H9 (cell line): ENCODE measurements around the gene HSH2D. TPM values are rescaled to one million over a fixed set of nuclear protein-coding genes. Genes with fewer than 3 reads are reported as not detected.

Experiments
- DNase-seq: peaks from one replicate; pipeline ENCODE4 v3.0.0-alpha.2; 2017
- H2AFZ ChIP-seq: one replicate; pipeline ENCODE4 v1.6.1; 2013; ENCODE audit warnings: mild to moderate bottlenecking, low read length, control low read depth, moderate library complexity
- H2AK5ac ChIP-seq: 2 replicates; pipeline ENCODE4 v1.6.1; 2013; ENCODE audit warnings: low read length, control low read depth, mixed read lengths; ENCODE audit not compliant: insufficient read length
- H2BK120ac ChIP-seq: one replicate; pipeline ENCODE4 v1.6.1; 2013; ENCODE audit warnings: low read depth, mild to moderate bottlenecking, low read length, control low read depth, inconsistent platforms; ENCODE audit not compliant: poor library complexity, severe bottlenecking
- H2BK12ac ChIP-seq: 2 replicates; pipeline ENCODE4 v1.6.1; 2013; ENCODE audit warnings: low read length, control low read depth, mixed read lengths, low read depth; ENCODE audit not compliant: insufficient read length
- H2BK15ac ChIP-seq: 2 replicates; pipeline ENCODE4 v1.6.1; 2013; ENCODE audit warnings: low read depth, low read length, control low read depth
- H2BK20ac ChIP-seq: one replicate; pipeline ENCODE4 v1.6.1; 2013; ENCODE audit warnings: low read depth, mild to moderate bottlenecking, low read length, control low read depth, inconsistent platforms; ENCODE audit not compliant: poor library complexity, severe bottlenecking
- H2BK5ac ChIP-seq: 2 replicates; pipeline ENCODE4 v1.6.1; 2013; ENCODE audit warnings: low read length, control low read depth, mixed read lengths; ENCODE audit not compliant: insufficient read length
- H3K14ac ChIP-seq: 2 replicates; pipeline ENCODE4 v1.6.1; 2013; ENCODE audit warnings: low read length, control low read depth; ENCODE audit not compliant: insufficient read depth
- H3K18ac ChIP-seq: 2 replicates; pipeline ENCODE4 v1.6.1; 2013; ENCODE audit warnings: low read depth, mild to moderate bottlenecking, mixed read lengths, low read length, control low read depth; ENCODE audit not compliant: insufficient read length
- H3K23ac ChIP-seq: 2 replicates; pipeline ENCODE4 v1.6.1; 2013; ENCODE audit warnings: low read length, control low read depth, mixed read lengths, low read depth; ENCODE audit not compliant: insufficient read length
- H3K23me2 ChIP-seq: 2 replicates; pipeline ENCODE4 v1.6.1; 2013; ENCODE audit warnings: low read depth, mild to moderate bottlenecking, mixed read lengths, low read length, control low read depth; ENCODE audit not compliant: insufficient read length, poor library complexity, severe bottlenecking
- H3K27ac ChIP-seq: 2 replicates; pipeline ENCODE4 v1.5.1; 2013; ENCODE audit warnings: low read length, control low read depth, mixed read lengths, low read depth; ENCODE audit not compliant: insufficient read length
- H3K27me3 ChIP-seq: 2 replicates; pipeline ENCODE4 v1.6.1; 2013; ENCODE audit warnings: low read length, control low read depth, inconsistent platforms; ENCODE audit not compliant: insufficient read depth
- H3K4ac ChIP-seq: 2 replicates; pipeline ENCODE4 v1.6.1; 2013; ENCODE audit warnings: low read depth, mild to moderate bottlenecking, control low read depth, inconsistent platforms, low read length, moderate library complexity
- H3K4me1 ChIP-seq: 2 replicates; pipeline ENCODE4 v1.6.1; 2013; ENCODE audit warnings: low read length, control low read depth, inconsistent platforms; ENCODE audit not compliant: insufficient read depth
- H3K4me2 ChIP-seq: 2 replicates; pipeline ENCODE4 v1.6.1; 2013; ENCODE audit warnings: low read length, control low read depth, mixed read lengths; ENCODE audit not compliant: insufficient read length, insufficient read depth
- H3K56ac ChIP-seq: 2 replicates; pipeline ENCODE4 v1.6.1; 2013; ENCODE audit warnings: low read depth, mild to moderate bottlenecking, mixed read lengths, low read length, control low read depth; ENCODE audit not compliant: insufficient read length
- H3K79me1 ChIP-seq: 2 replicates; pipeline ENCODE4 v1.6.1; 2013; ENCODE audit warnings: low read depth, mild to moderate bottlenecking, moderate library complexity, low read length, control low read depth, inconsistent platforms; ENCODE audit not compliant: insufficient read depth, poor library complexity, severe bottlenecking
- H3K79me2 ChIP-seq: 2 replicates; pipeline ENCODE4 v1.6.1; 2013; ENCODE audit warnings: low read length, control low read depth, inconsistent platforms; ENCODE audit not compliant: insufficient read depth
- H3K9ac ChIP-seq: 2 replicates; pipeline ENCODE4 v1.6.1; 2013; ENCODE audit warnings: low read length, control low read depth, mixed read lengths; ENCODE audit not compliant: insufficient read length; ENCODE audit errors: extremely low read depth
- H3K9me3 ChIP-seq: one replicate; pipeline ENCODE4 v1.6.1; 2013; ENCODE audit warnings: low read depth, low read length, inconsistent platforms; ENCODE audit not compliant: control insufficient read depth
- H3T11ph ChIP-seq: one replicate; pipeline ENCODE4 v1.6.1; 2013; ENCODE audit warnings: mild to moderate bottlenecking, low read length, control low read depth, inconsistent platforms
- H4K20me1 ChIP-seq: one replicate; pipeline ENCODE4 v1.6.1; 2013; ENCODE audit not compliant: control insufficient read depth, insufficient read length, insufficient read depth
- H4K5ac ChIP-seq: 2 replicates; pipeline ENCODE4 v1.6.1; 2013; ENCODE audit warnings: low read depth, mild to moderate bottlenecking, mixed read lengths, low read length, control low read depth; ENCODE audit not compliant: insufficient read length
- H4K8ac ChIP-seq: replicated peaks from 2 replicates; pipeline ENCODE4 v1.6.1; 2013; ENCODE audit warnings: low read length, control low read depth, mixed read lengths, low read depth; ENCODE audit not compliant: insufficient read length
- H4K91ac ChIP-seq: 2 replicates; pipeline ENCODE4 v1.6.1; 2013; ENCODE audit warnings: low read depth, mild to moderate bottlenecking, moderate library complexity, mixed read lengths, low read length, control low read depth; ENCODE audit not compliant: insufficient read length
- H3K27ac Mint-ChIP-seq, 3 experiments: 2 replicates in 2 of 3; 3 replicates in 1 of 3; pipeline ENCODE4 v1.8.0; 2020 to 2021; ENCODE audit warnings: mixed read lengths in 3 of 3, mild to moderate bottlenecking in 1 of 3, moderate library complexity in 1 of 3
- H3K27me3 Mint-ChIP-seq: 2 replicates; pipeline ENCODE4 v1.8.0; 2021; ENCODE audit warnings: low read depth, mild to moderate bottlenecking, moderate library complexity, mixed read lengths
- H3K36me3 Mint-ChIP-seq, 3 experiments: 2 replicates in 2 of 3; 3 replicates in 1 of 3; pipeline ENCODE4 v1.8.0; 2020 to 2021; ENCODE audit warnings: low read depth in 3 of 3, mixed read lengths in 3 of 3; ENCODE audit not compliant: insufficient read depth in 1 of 3
- H3K4me1 Mint-ChIP-seq, 2 experiments: 2 replicates each; pipeline ENCODE4 v1.8.0; 2020; ENCODE audit warnings: mixed read lengths in 2 of 2
- H3K4me3 Mint-ChIP-seq, 2 experiments: 2 replicates in 1 of 2; 3 replicates in 1 of 2; pipeline ENCODE4 v1.8.0; 2020 to 2021; ENCODE audit warnings: mild to moderate bottlenecking in 2 of 2, mixed read lengths in 2 of 2, moderate library complexity in 1 of 2
- H3K9me3 Mint-ChIP-seq, 2 experiments: 2 replicates in 1 of 2; 3 replicates in 1 of 2; pipeline ENCODE4 v1.8.0; 2020; ENCODE audit warnings: mild to moderate bottlenecking in 2 of 2, mixed read lengths in 2 of 2, moderate library complexity in 1 of 2
- WGBS: extraction: QIAGEN DNeasy Blood & Tissue Kit; methylation state at CpG from one replicate; pipeline ENCODE4 v1.1.7; 2013; ENCODE audit warnings: missing lambda C conversion rate, low lambda C conversion rate, mixed read lengths; ENCODE audit not compliant: insufficient read length; ENCODE audit errors: extremely low coverage; 5-methylcytosine and 5-hydroxymethylcytosine counted together
- total RNA-seq: library from RNA; stranded (reverse); gene quantifications from 2 replicates; pipeline ENCODE4 v1.2.1, GENCODE V29; 2021
- TF ChIP-seq, protein P1 (sequence below): fragments of 200-600 bp; sonication (generic); conservative IDR thresholded peaks from 3 replicates; pipeline ENCODE4 v1.8.0; 2021; ENCODE audit warnings: antibody characterized with exemption, mild to moderate bottlenecking

Gene HSH2D
- total RNA-seq, 1 experiment from 2014 or later, result 2.3 TPM

GRCh38 chr19:16153582-16154336, 10.3 kb downstream of the HSH2D start:
- no peak overlapping the region for H3K27ac Mint-ChIP-seq
- H4K20me1 ChIP-seq, result no peaks in the 10 kb centered on the region
- DNase-seq, result no peak
- H4K5ac ChIP-seq, result no peak overlapping the region
- no peaks in the 10 kb centered on the region for H3K4me1 Mint-ChIP-seq
- no peak overlapping the region for H2AFZ ChIP-seq
- H2BK120ac ChIP-seq, result no peak overlapping the region
- H3K79me1 ChIP-seq, result no peaks in the 10 kb centered on the region
- no peak overlapping the region for H3K9ac ChIP-seq
- no peak overlapping the region for H3T11ph ChIP-seq
- H3K79me2 ChIP-seq, result no peaks in the 10 kb centered on the region
- no peak overlapping the region; the same call in 1 of the 2 replicates for H3K14ac ChIP-seq
- peaks cover 0 to 2% (median 0%) of the 10 kb centered on the region in 3 experiments; a peak in 1 of 7 replicates for H3K36me3 Mint-ChIP-seq
- no peak overlapping the region for H3K4me3 Mint-ChIP-seq
- H2BK5ac ChIP-seq, result no peak overlapping the region
- H4K8ac ChIP-seq, result no peak overlapping the region
- no peak overlapping the region for H3K27ac ChIP-seq
- H4K91ac ChIP-seq, result no peak overlapping the region
- H3K23me2 ChIP-seq, result no peaks in the 10 kb centered on the region
- no peak overlapping the region for H3K4ac ChIP-seq
- no peak overlapping the region for H2BK12ac ChIP-seq
- H3K27me3 Mint-ChIP-seq, result peaks cover 1% of the 10 kb centered on the region; the same call in 1 of the 2 replicates
- no peak overlapping the region for H2BK20ac ChIP-seq
- no peaks in the 10 kb centered on the region for H3K4me1 ChIP-seq
- no peak overlapping the region for H2BK15ac ChIP-seq
- no peaks in the 10 kb centered on the region; a peak in 1 of 5 replicates for H3K9me3 Mint-ChIP-seq
- H3K18ac ChIP-seq, result no peak overlapping the region
- H3K9me3 ChIP-seq, result no peaks in the 10 kb centered on the region
- no CpG with 5 or more reads among the region's 11 CpGs for WGBS
- H3K56ac ChIP-seq, result no peak overlapping the region
- no peak overlapping the region for H3K23ac ChIP-seq
- no peak overlapping the region for H3K4me2 ChIP-seq
- TF ChIP-seq, protein P1, sequence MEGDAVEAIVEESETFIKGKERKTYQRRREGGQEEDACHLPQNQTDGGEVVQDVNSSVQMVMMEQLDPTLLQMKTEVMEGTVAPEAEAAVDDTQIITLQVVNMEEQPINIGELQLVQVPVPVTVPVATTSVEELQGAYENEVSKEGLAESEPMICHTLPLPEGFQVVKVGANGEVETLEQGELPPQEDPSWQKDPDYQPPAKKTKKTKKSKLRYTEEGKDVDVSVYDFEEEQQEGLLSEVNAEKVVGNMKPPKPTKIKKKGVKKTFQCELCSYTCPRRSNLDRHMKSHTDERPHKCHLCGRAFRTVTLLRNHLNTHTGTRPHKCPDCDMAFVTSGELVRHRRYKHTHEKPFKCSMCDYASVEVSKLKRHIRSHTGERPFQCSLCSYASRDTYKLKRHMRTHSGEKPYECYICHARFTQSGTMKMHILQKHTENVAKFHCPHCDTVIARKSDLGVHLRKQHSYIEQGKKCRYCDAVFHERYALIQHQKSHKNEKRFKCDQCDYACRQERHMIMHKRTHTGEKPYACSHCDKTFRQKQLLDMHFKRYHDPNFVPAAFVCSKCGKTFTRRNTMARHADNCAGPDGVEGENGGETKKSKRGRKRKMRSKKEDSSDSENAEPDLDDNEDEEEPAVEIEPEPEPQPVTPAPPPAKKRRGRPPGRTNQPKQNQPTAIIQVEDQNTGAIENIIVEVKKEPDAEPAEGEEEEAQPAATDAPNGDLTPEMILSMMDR, result no peak
- H2AK5ac ChIP-seq, result no peak overlapping the region
- no peaks in the 10 kb centered on the region for H3K27me3 ChIP-seq
